Measurements from ENCODE around the gene RUNX1.

The RUNX1 gene

DNA sequence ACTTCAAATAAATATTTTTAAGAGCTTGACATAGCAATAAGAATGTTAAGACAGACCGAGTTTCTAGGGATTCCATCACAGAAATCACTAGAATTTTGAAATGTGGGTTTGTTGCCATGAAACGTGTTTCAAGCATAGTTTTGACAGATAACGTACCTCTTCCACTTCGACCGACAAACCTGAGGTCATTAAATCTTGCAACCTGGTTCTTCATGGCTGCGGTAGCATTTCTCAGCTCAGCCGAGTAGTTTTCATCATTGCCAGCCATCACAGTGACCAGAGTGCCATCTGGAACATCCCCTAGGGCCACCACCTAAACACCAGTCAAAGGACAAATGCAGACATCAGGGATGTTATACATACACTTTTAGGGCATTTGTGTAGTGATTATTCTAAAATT lies 168.7 kb downstream of the RUNX1 start:
- DNase-seq (ENCODE audit: low spot score) = no peak

DNA sequence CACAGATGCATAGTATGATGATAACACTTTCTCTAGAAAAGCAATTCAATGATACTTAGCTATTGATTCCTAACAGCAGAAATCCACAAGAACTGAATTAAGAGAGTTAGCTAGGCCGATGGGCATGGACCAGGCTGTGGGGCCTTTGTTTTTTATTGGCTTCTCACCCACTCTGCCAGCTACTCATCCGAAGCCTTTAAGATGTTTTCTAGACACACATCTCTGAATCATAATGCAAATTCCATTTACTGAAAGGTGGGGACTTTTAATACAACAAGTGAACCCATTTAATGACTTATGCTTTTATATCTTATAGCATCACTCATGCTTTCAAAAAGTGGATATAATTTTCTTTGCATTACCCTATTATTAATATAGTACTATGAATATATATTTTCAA lies 170.2 kb downstream of the RUNX1 start:
- no peak for DNase-seq (ENCODE audit: low spot score)

- no peak for DNase-seq (ENCODE audit: low spot score)
Measured at GRCh38 chr21:34878501-34878900, 170.6 kb downstream of the RUNX1 start.

DNA sequence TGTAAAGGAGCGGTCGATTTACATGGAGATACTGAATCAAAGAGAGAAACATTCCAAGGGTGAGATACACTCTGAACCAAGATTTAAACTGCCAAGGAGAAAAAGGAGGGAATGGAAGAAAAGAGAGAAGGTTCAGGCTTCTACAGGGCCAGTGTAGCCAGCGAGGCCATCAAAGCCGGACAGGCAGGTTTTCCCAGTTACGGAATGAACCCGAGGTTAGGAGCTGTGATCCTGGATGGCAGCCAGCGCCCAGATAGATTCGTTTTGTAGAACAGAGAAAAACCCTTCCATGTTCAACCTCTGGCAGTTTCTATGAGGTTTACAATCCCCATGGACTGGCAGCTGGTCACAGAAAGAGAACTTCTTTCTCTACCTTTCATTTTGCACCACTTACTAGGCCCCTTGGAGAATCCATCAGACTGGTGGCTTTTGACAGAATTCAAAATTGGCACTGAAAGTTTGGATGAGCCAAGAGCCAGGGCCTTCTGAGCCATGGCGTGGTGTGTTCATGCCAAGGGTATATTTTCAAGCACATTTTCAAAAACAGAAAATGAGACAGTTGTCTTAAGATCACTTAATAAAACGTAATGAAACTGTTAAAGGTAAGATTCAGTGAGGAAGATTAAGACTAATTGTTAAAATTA lies 171.5 kb downstream of the RUNX1 start:
- DNase-seq (ENCODE audit: low spot score) = no peak

DNA sequence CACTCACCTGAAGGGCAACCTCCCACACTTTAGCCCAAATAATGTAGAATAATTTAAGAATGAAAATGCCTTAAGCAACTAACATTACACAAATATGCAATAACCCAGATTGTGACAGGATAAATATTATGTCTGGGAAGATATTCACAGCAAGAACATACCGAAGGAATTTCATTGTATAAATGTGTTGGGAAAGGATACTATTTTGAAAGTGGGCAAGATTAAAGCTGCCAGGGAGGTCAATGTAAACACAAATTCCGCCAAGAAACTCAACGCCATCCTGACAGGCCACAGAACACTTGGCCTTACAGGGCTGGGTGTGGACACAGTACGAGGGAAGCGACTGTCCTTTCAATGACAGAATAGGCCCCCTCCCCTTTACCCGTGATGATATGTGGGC lies 173.3 kb downstream of the RUNX1 start:
- no peak for DNase-seq (ENCODE audit: low spot score)

- no peak for DNase-seq (ENCODE audit: low spot score)
Measured at GRCh38 chr21:34874684-34875513, 174.2 kb downstream of the RUNX1 start.

DNA sequence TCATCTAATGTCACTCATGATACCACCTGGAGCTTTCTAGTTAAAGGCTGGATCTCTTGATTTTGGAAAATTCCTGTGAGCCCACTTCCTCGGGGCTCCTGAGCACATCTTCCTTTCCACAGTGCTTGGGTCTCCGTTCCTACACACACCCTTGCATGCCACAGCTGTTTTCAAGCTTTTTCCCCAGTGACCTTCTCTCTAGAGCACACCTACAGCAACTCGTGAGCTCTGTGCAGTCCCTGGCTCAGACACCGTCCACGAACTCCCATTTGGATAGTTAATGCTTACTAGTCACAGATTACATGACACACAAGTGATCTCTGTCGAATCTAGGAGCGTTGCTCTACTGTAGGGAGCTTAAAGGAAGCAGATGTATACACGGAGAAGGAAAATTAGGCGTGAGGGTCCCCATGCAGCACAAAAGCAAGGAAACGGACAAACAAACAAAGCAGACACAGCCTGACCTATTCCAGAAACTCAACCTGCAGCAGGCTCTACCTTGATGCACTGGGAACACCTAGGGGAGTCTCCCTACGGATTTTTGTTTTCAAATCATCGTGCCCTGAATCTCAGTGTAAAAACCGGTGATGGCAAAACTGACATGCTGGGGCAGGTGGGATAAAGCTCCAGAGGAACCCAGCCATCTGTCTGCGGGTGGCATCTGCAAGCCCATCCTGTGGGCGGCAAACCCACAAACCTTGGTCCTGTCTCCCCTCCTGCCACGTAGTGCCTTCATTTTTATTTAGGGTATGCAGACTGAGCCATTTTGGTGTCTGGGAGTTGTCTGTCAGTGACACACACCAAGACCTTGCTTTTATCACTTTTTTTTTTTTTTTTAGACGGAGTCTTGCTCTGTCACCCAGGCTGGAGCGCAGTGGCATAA lies 177.8 kb downstream of the RUNX1 start:
- DNase-seq (ENCODE audit: low spot score) = no peak

GRCh38 chr21:34870246-34870645 lies 178.9 kb downstream of the RUNX1 start:
- DNase-seq (ENCODE audit: low spot score) = no peak

- no peak for DNase-seq (ENCODE audit: low spot score)
Measured at GRCh38 chr21:34869545-34869944, 179.6 kb downstream of the RUNX1 start.

DNA sequence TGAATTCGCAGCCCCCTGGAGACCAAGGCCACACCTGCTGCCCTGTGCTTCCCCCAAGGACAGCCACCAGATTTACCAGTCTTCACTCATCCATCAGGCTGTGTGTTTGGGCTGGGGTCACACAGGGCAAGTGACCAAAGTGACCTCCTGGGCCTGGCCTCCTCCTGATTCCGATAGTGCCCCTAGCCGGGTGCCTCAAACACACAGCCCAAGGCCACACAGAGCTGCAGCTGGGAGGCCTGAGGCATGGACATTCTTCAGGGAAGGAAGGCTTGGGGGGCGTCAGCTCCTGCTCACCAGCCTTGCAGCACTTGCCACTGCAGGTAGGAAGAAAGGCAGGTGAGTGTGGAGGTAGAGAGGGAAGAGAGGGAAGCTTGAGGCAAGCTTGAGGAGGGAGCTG lies 181.3 kb downstream of the RUNX1 start:
- no peak for DNase-seq (ENCODE audit: low spot score)

DNA sequence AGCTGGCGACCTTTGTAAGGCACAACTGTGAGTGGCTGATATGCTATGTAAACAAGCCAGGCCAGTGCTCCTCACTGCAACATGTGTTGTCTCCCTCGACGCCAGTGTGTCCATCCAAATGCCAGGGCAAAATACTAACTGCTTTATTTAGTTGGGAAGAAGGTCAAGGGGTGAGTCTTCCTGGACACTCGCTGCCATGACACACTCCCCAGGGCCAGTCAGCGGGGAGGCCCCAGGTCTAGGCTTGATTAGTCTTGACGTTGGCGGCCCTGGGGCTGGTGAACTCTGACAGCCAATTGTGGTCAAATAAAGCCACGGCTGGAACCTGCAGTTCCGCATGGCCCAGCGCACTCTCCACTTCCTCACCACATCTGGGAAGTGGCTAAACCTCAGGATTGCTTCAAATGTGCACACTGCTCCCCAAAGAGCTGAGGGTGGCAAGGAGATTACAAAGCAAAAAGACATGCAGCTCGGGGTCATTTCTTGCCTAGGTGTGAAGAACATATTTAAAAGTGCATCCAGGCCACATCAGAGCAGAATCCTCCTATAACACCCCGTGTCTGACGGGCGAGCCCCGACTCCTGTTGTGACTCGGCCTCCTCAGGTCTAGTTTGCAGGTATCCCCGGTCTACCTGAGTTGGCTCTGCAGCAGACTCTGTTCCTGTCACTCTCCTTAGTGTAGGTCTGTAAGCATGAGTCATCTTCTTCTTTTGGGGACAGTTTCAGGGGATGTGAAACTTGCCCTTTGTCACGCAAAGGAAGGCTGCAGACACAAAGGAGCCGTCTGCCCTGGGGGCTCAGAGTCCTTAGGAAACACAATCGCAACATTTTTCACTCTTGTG lies 183.5 kb downstream of the RUNX1 start:
- peak; percentile 61 for DNase-seq (ENCODE audit: low spot score)

GRCh38 chr21:34864370-34865149 lies 184.5 kb downstream of the RUNX1 start:
- no peak for DNase-seq (ENCODE audit: low spot score)

DNA sequence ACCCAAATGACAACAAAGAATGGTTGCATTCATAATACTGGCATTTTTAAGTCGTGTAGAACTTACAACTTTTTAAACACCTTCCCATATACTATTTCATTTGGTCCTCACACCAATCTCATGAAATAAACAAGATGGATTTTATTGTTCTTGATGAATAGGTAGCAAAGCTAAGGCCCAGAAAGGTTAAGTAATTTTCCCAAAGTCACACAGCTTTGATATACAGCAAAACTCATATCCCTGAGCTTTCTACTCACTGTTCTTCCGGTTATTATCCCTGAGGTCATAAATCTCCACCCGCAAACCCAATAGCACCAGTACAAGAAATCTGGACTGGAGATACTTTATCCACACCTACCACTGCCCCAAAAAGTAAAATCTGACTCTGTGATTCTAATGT lies 186.2 kb downstream of the RUNX1 start:
- no peak for DNase-seq (ENCODE audit: low spot score)

GRCh38 chr21:34861258-34861657 lies 187.8 kb downstream of the RUNX1 start:
- DNase-seq (ENCODE audit: low spot score) = no peak

- DNase-seq (ENCODE audit: low spot score) = no peak
Measured at GRCh38 chr21:34859976-34860653, 189.0 kb downstream of the RUNX1 start.

- no peak for DNase-seq (ENCODE audit: low spot score)
Measured at GRCh38 chr21:34858559-34858958, 190.5 kb downstream of the RUNX1 start.

GRCh38 chr21:34857874-34858273 lies 191.2 kb downstream of the RUNX1 start:
- DNase-seq (ENCODE audit: low spot score) = no peak

GRCh38 chr21:34857122-34857713 lies 191.9 kb downstream of the RUNX1 start:
- DNase-seq (ENCODE audit: low spot score) = no peak

GRCh38 chr21:34852448-34852847 lies 196.7 kb downstream of the RUNX1 start:
- DNase-seq (ENCODE audit: low spot score) = no peak

DNA sequence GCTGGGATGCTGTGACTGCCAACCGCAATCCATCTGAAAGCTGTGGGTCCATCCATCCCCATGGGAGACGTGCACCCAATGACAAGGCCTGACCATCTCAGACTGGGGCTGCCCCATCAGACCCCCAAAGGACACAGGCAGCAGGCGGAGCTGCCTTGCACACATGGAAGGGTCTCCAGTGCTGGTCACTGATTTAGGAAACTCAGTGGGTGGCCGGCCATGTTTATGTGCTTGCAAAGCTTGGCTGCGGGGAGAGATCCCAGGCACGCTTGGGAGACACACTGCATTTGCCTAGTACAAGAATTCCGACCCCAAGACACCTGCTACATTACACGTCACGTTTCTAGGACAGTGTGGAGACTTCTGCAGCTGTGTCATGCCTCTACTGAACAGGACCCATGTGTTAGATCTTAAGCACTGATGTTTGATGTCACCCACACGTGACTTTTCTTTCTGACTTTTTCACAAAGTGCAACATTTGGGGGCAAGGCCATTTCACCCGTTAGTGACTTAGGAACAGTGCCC lies 198.9 kb downstream of the RUNX1 start:
- DNase-seq (ENCODE audit: low spot score) = no peak

All from pons (tissue), 1 donor.